OCI-M2 (cell line): Measurements from ENCODE around the gene CSGALNACT2.
"Not testable (repeated sequence)": the region's sequence is repeated elsewhere in the genome, so short reads cannot be mapped to it uniquely, and the experiment has no call there.

Experiments
- DNase-seq: peaks from one replicate; lab custom pipeline; 2025; ENCODE audit not compliant: unreplicated experiment; lab: John Stamatoyannopoulos, UW

The CSGALNACT2 gene

DNA sequence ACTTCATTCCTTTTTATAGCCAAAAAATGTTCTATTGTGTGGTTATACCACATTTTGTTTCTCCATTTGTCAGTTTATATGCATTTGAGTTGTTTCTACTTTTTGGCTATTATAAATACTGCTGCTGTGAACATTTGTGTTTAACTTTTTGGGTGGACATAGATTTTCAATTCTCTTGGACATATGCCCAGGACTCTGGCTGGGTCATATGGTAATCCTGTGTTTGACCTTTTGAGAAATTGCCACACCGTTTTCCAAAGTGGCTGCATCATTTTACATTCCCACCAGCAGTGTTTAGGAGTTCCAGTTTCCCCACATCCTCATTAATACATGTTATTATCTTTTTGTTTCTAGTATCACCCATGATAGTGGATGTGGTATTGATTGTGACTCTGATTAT lies 39.4 kb downstream of the CSGALNACT2 start:
- no peak for DNase-seq

GRCh38 chr10:43181146-43181545 lies 42.9 kb downstream of the CSGALNACT2 start:
- no peak for DNase-seq

DNA sequence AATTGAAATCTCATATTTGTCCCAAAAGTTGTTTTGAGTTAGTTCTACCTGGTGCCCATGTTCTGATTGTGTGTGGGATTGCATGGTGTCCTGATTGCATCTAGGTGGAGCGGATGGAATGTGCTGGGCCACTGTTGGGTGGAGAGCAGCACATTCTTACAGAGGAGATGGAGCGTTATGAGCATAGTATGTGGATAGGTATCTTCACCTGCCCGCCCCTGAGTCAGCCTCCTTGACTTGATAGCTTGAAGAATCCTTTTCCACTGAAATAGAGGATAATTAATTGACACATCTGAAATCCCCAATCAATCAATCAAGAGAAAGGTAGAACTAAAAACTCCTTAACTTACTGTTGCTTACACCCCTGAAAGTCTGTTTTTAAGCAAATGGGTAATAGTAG lies 45.5 kb downstream of the CSGALNACT2 start:
- DNase-seq, result not testable (repeated sequence)

DNA sequence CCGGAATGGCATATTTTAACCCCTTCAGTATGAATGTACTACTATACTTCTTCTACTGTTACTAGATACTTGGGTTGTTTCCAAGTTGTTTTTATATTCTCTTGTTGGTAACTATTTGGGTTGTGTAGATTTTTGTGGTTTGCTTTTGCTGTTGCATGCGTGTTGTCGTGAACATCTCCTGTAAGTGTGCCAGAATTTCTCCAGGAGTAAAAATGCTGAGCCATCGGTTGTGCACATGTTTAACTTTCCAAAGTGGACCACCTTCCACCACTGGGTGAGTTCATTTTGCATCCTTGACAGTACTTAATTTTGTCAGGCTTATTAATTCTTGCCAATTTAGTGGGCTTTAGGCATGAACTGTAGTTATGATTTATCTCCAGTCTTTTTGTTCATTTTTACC lies 47.9 kb downstream of the CSGALNACT2 start:
- no peak for DNase-seq

DNA sequence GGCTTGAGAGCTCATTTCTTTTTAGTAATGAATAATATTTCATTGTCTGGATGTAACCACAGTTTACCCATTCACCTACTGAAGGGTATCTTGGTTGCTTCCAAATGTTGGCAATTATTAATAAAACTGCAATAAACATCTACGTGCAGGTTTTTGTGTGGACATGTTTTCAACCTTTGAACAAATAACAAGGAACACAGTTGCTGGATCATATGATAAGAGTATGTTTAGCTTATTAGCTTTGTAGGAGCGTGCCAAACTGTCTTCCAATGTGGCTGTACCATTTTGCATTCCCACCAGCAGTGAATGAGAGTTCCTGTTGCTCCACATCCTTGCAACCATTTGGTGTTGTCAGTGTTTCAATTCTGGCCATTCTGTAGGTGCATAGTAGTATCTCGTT lies 49.0 kb downstream of the CSGALNACT2 start:
- DNase-seq, result no peak

DNA sequence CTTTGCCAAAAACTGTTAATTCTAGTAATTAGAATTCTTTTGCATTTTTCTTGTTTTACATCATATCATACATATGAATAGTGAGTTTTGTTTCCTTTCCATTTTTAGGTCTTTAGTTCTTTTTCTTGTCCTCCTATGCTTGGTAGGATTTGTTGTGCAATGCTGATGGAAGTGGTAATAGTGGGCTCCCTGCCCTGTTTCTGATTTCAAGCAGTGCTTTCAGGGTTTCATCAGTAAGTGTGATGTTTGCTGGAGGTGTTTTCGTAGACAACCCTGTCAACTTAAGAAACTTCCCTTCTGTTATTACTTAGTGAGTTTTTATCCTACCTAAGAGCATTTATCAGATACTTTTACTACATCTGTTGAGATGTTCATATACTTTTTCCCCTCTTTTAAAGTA lies 50.5 kb downstream of the CSGALNACT2 start:
- DNase-seq, result no peak

GRCh38 chr10:43190289-43190688 lies 52.0 kb downstream of the CSGALNACT2 start:
- DNase-seq, result no peak

DNA sequence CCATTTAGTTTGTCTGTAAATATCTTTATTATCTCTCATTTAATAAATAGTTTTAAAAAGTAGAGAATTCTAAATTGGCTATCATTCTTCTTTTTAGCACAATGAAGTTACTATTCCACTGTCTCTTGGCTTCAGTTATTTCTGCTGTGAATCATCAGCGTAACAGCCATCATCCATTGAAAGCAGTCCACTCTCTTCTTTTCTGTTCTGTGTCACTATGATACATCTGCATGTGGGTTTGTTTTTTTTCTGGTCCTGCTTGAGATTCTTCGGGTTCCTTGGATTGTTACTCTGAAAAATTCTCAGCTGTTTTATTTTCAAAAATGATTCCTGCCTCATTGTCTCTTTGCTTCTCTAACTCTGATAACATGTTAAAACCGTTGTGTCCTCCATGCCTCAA lies 52.5 kb downstream of the CSGALNACT2 start:
- no peak for DNase-seq

- no peak for DNase-seq
These were observed 54.6 kb downstream of the CSGALNACT2 start for GRCh38 chr10:43192884-43193283.

DNA sequence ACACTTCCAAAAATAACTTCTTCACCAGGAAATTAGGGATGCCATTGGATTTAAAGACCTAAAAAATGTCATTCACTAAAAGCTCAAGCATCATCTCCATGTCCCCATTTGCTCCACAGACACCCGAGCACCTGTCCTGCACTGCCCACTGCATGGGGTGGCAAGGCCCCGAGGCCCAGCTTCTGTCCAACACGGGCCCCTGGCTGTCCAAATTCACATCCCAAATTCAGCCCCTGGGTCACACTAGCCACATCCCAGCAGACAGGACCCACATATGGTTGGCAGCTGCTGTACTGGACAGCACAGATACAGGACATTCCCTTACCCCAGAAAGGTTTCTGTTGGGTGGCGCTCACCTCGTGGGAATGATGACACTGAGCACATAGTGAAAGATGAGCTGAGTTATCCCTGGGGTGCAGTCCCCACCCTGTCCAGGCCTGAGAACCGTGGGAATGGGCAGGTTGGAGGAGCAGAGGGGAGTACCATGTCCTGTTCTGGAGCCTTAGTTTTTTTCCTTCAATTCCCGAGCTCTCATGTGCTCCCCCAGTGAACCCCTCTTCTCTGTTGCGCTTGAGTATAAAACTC lies 55.3 kb downstream of the CSGALNACT2 start:
- no peak for DNase-seq

GRCh38 chr10:43194266-43194665 lies 56.0 kb downstream of the CSGALNACT2 start:
- no peak for DNase-seq

- DNase-seq, result no peak
These were observed 56.6 kb downstream of the CSGALNACT2 start for GRCh38 chr10:43194859-43195258.

DNA sequence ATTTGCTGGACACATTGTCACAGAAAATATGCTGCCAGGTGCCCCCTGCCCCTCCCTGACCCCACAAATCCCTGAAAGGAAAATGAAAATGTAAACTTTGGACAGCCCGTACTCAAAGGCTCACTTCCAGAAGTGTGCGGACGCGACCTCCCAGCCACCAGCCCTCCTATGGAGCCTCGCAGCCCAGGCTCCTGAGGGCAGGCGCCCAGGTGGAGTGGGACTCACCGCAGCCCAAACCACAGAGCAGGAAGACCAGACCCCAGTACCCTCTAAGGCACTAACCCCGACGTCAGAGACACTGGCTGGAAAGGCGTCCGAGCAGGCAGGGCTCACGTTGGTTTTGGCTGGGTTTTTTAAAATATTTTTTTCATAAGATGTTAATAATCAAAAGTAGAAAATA lies 57.3 kb downstream of the CSGALNACT2 start:
- no peak for DNase-seq

- no peak for DNase-seq
These were observed 58.1 kb downstream of the CSGALNACT2 start for GRCh38 chr10:43196131-43196980.

DNA sequence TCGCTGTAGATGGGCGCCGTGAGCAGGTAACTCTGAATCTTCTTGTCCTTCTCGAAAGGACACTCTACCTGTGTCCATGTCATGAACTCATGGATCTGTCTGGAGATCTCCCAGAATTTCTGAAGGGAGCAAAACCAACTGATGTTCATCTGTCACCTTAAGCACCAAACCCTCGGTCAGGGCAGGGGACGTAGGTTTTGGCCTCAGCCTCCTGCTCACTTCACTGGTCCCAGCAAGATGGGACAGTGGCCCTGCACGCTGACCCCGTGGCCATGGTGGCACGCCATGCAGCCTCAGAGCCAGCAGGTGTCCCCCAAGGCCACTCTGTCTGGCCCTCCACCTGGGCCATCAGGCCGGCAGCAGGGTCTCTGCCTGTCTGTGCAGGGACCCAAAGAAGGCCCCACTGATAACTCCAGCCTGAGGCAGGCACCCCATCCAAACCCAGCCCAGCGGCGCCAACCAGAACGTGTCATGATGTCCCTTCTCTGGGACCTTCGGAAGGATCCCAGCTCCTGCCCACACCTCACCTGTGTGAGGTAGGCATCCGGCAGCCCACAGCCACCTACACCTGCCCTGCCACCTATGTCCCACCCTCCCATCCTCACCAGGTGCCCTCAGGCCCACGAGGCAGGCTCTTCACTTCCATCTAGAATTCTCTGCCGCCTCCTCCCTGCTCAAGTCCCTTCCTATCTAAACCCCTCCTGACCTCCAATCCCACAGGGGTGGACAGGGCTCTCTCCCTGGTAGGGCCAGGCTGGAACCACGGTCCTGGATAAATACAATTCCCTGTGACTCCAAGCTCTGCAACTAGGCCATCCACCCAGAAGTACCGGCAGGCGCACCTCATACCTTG lies 59.0 kb downstream of the CSGALNACT2 start:
- DNase-seq, result no peak

DNA sequence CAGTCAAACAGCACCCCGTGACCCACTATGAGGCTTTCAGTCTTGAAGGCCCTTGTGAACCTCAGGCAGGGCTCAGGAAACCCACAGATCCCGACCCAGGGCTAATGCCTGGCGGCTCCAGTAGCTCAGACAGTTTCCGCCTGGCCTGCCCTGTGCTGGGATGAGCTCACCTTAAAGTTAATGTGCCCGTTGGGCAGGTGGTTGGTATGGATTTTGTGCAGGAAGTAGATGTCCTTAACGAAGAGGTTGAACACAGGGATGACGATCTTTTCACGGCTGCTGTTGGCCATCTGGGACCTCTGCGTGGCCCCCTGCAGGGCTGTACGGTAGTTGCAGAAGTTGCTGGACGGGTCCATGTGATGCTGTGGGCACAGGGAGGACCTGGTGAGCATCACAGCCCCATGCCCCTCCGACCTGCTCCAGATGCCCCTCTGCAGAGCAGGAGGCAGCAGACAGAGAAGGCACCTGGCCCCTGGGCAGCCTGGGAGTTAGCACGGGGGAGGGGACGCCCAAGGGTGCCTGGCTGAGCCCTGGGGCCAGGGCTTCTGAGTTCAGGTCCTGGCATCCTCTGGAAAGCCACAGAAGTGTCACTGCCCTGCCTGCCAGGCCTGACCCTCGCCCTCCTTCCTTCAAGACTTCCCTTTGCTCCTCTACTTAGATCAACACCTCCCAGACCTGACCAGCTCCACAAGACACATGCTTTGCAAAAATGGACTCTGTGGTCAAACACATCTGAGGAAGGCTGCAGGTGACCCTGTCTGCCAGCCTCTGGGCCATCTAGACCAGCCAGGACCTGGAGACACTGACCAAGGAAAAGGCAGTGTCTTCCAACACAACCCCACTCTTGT lies 59.8 kb downstream of the CSGALNACT2 start:
- no peak for DNase-seq

GRCh38 chr10:43198682-43199005 lies 60.4 kb downstream of the CSGALNACT2 start:
- DNase-seq, result no peak

- no peak for DNase-seq
These were observed 60.9 kb downstream of the CSGALNACT2 start for GRCh38 chr10:43199088-43199683.

DNA sequence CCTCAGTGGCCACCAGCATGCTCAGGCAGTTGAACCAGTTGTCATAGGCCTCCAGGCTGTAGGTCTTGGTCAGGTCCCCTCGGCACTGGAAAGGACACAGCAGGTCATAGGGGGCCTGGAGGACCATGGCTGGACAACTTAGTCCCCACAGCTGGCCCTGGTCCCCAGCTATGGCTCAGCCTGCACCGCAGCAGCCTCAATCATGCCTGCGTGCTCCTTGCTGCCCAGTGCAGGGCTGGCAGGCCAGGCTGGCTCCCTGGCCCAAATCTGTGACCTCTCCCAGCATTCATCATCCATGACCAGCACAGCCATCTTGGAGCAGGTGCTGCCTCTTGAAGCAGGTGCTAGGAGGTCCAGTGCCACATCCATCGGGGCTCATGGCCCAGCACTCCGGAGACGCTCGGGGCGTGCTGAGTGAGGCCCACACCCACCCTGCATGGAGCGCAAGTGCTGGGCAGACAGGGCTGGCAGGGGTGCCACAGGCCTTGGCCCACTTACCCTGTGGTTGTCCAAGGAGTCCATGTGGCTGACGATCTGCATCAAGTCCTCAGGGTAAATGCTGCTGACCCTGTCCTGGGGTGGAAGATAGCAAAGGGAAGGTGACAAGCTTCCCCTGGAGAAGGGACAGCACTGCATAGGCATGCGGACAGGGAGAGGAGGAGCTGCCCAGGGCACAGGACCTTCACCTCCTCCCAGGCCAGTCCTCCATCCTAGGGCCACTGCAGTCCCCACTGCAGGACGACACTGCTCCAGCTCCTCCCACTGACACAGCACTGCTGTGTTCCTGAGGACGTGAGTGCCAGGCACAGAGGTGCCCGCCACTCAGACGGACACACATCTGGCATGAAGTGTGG lies 61.7 kb downstream of the CSGALNACT2 start:
- no peak for DNase-seq
